Breast epithelium (tissue), 4 donors: ENCODE measurements around the gene UQCC2. TPM values are rescaled to one million over a fixed set of nuclear protein-coding genes. Genes with fewer than 3 reads are reported as not detected.

ENCODE experiments used
- DNase-seq, 2 donors: peaks; one replicate each; pipeline ENCODE4 v3.0.0-alpha.2; 2019; ENCODE audit warnings: low spot score in 2 of 2
- H3K27ac ChIP-seq, 2 donors: fragments of 200-600 bp; sonication (generic) in 1 of 2; one replicate each; pipeline ENCODE4 v1.5.1; 2016 to 2019; ENCODE audit warnings: mild to moderate bottlenecking in 1 of 2
- H3K27me3 ChIP-seq, 2 donors: fragments of 200-600 bp; sonication (generic) in 1 of 2; one replicate each; pipeline versions ENCODE4 v1.5.1 to v1.6.0; 2017 to 2019; ENCODE audit warnings: control low read depth in 1 of 2, mild to moderate bottlenecking in 1 of 2
- H3K36me3 ChIP-seq: fragments of 200-600 bp; one replicate; pipeline ENCODE4 v1.5.1; 2019
- H3K4me1 ChIP-seq, 2 donors: fragments of 200-600 bp; sonication (generic); one replicate each; pipeline ENCODE4 v1.5.1; 2016 to 2019; ENCODE audit warnings: control low read depth in 1 of 2
- H3K4me3 ChIP-seq, 3 donors: fragments of 200-600 bp; sonication (generic); 1 replicate in 2 of 3; 2 replicates in 1 of 3; pipeline ENCODE4 v1.5.1; 2016 to 2019; ENCODE audit warnings: mild to moderate bottlenecking in 3 of 3, moderate library complexity in 2 of 3
- H3K9me3 ChIP-seq, 2 donors: fragments of 200-600 bp; sonication (generic) in 1 of 2; one replicate each; pipeline ENCODE4 v1.5.1; 2016 to 2019; ENCODE audit warnings: control low read depth in 1 of 2
- CTCF ChIP-seq, 3 donors: fragments of 450-650 bp; IDR thresholded peaks; one replicate each; pipeline ENCODE4 v1.5.1; 2016 to 2017; ENCODE audit warnings: antibody characterized with exemption in 3 of 3, mild to moderate bottlenecking in 3 of 3, moderate library complexity in 3 of 3
- POLR2A ChIP-seq: fragments of 450-650 bp; IDR thresholded peaks from one replicate; pipeline ENCODE4 v1.6.1; 2016; ENCODE audit warnings: antibody characterized with exemption, mild to moderate bottlenecking, moderate library complexity
- POLR2AphosphoS5 ChIP-seq, 3 donors: sonication (generic); formaldehyde crosslinking; IDR thresholded peaks; one replicate each; pipeline ENCODE4 v1.6.1; 2017; ENCODE audit warnings: antibody characterized with exemption in 3 of 3
- intact Hi-C: fragments of 100-400 bp; cut with DNase I; formaldehyde crosslinking; loops from one replicate; pipeline ENCODE4 v1.15.1; 2023; ENCODE audit warnings: low total_unique reads
- total RNA-seq, 3 donors: library from RNA; depleted of rRNA; stranded (reverse); fragments of >200 nt; gene quantifications; one replicate each; pipeline ENCODE4 v1.1.0, GENCODE V29; 2016

Gene UQCC2
- total RNA-seq, 3 donors from 2014 or later: 9.9 to 19.7 (median 19.6) TPM

GRCh38 chr6:33757113-33757512, 45.6 kb upstream of the UQCC2 start:
- Histone ChIP-seq H3K27ac (no peak overlapping the region), H3K36me3 (no peaks in the 10 kb centered on the region), H3K9me3 (no peaks in the 10 kb centered on the region), H3K27me3 (no peaks in the 10 kb centered on the region), H3K4me3 (no peak overlapping the region), H3K4me1 (no peaks in the 10 kb centered on the region)
- TF ChIP-seq POLR2AphosphoS5 (IDR thresholded peaks at IDR 0.05) (no peak), POLR2A (no peak), CTCF (IDR thresholded peaks at IDR 0.05) (no peak)
- DNase-seq: no peak
- intact Hi-C loops: no loop called here

- intact Hi-C loops: no loop called here
- TF ChIP-seq CTCF (IDR thresholded peaks at IDR 0.05): no peak
- Histone ChIP-seq H3K4me1 (no peaks in the 10 kb centered on the region), H3K27ac (no peak overlapping the region), H3K27me3 (no peaks in the 10 kb centered on the region), H3K36me3 (no peaks in the 10 kb centered on the region), H3K9me3 (no peaks in the 10 kb centered on the region), H3K4me3 (no peak overlapping the region)
- no peak for DNase-seq
Observed at GRCh38 chr6:33756211-33756954, 44.9 kb upstream of the UQCC2 start.

- no peak for DNase-seq
- Histone ChIP-seq H3K9me3 (no peaks in the 10 kb centered on the region), H3K27ac (no peak overlapping the region), H3K36me3 (no peaks in the 10 kb centered on the region), H3K27me3 (no peaks in the 10 kb centered on the region), H3K4me3 (no peak overlapping the region), H3K4me1 (no peaks in the 10 kb centered on the region)
- TF ChIP-seq CTCF (IDR thresholded peaks at IDR 0.05) (no peak), POLR2A (no peak), POLR2AphosphoS5 (IDR thresholded peaks at IDR 0.05) (no peak)
- intact Hi-C loops: no loop called here
Observed at GRCh38 chr6:33755070-33755869, 43.8 kb upstream of the UQCC2 start.

DNA sequence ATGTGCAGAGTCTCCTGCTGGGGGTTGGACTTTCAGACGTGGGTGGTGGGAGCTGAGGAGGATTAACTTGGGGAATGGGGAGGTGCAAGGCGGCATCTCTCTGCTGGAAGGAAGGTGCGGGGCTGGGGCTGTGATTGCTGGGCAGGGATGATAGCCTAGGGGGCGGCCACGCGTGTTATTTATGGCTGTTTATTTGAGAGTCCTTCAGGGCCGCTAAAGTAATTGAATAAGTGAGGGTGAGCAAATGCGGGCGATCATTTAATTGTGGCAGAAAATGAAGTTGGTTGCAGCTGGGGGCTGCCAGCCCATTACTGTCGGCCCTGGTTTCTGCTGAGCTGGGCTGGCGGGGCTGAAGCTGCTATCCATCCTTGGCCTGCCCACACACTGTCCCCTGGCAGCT, 42.7 kb upstream of the UQCC2 start:
- H3K9me3 ChIP-seq: no peaks in the 10 kb centered on the region
- DNase-seq: no peak
- no peaks in the 10 kb centered on the region for H3K27me3 ChIP-seq
- intact Hi-C loops: no loop called here
- H3K27ac ChIP-seq: no peak overlapping the region
- TF ChIP-seq CTCF (IDR thresholded peaks at IDR 0.05) (no peak), POLR2A (no peak), POLR2AphosphoS5 (IDR thresholded peaks at IDR 0.05) (no peak)
- no peaks in the 10 kb centered on the region for H3K4me1 ChIP-seq
- H3K4me3 ChIP-seq: no peak overlapping the region
- H3K36me3 ChIP-seq: no peaks in the 10 kb centered on the region

DNA sequence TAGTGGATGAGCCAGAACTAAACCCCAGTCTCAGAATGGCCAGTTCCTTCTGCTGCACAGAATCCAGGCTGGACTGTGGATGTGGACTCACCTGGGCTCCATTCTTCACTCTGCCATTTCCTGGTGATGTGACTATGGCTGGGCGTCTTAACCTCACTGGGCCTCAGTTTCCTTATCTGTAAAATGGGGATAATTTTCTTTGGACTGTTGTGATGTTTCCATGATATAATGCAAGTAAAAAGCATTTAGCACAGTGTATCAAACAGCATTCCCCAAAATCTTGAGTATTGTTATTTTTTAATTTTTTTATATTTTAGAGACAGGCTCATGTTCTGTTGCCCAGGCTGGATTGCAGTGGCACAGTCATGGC, 41.1 kb upstream of the UQCC2 start:
- TF ChIP-seq POLR2A: no peak
- no peak for TF ChIP-seq POLR2AphosphoS5 (IDR thresholded peaks at IDR 0.05)
- TF ChIP-seq CTCF (IDR thresholded peaks at IDR 0.05): no peak
- Histone ChIP-seq H3K27me3 (no peaks in the 10 kb centered on the region), H3K9me3 (no peaks in the 10 kb centered on the region), H3K27ac (no peak overlapping the region), H3K36me3 (no peaks in the 10 kb centered on the region), H3K4me3 (no peak overlapping the region), H3K4me1 (no peaks in the 10 kb centered on the region)
- intact Hi-C loops: no loop called here
- DNase-seq: no peak
